Astrocyte of the cerebellum (primary cell): ENCODE data around the gene MAGI3.

Experiments
- DNase-seq: peaks from one replicate; pipeline ENCODE4 v3.0.0-alpha.2; 2011; ENCODE audit warnings: low read depth
- H3K4me3 ChIP-seq: 2 replicates; pipeline ENCODE4 v1.5.1; 2011; ENCODE audit warnings: mild to moderate bottlenecking, low read depth, low read length, moderate library complexity
- CTCF ChIP-seq: IDR thresholded peaks from 2 replicates; pipeline ENCODE4 v1.5.1; 2012; ENCODE audit warnings: low read length, low read depth, moderate library complexity, mild to moderate bottlenecking; ENCODE audit errors: missing control alignments
- in situ Hi-C: cut with HindIII; loops from 2 replicates; pipeline ENCODE4 v1.10.0; 2017; ENCODE audit warnings: low sequenced_read_pairs

MAGI3 gene

GRCh38 chr1:113659035-113659434, 268.7 kb downstream of the MAGI3 start:
- H3K4me3 ChIP-seq, result no peak overlapping the region
- no peak for TF ChIP-seq CTCF
- in situ Hi-C loops, result no loop called here
- no peak for DNase-seq

- H3K4me3 ChIP-seq, result no peak overlapping the region
- no peak for TF ChIP-seq CTCF
- no peak for DNase-seq
- in situ Hi-C loops, result no loop called here
Measured at GRCh38 chr1:113659556-113659955, 269.2 kb downstream of the MAGI3 start.

GRCh38 chr1:113660088-113660487, 269.8 kb downstream of the MAGI3 start:
- no peak for TF ChIP-seq CTCF
- no peak for DNase-seq
- in situ Hi-C loops, result no loop called here
- no peak overlapping the region for H3K4me3 ChIP-seq

GRCh38 chr1:113662101-113662500, 271.8 kb downstream of the MAGI3 start:
- TF ChIP-seq CTCF, result no peak
- no peak for DNase-seq
- H3K4me3 ChIP-seq, result no peak overlapping the region
- in situ Hi-C loops, result no loop called here

- in situ Hi-C loops, result no loop called here
- H3K4me3 ChIP-seq, result no peak overlapping the region
- TF ChIP-seq CTCF, result no peak
- peak; percentile 15 for DNase-seq
Measured at GRCh38 chr1:113663165-113663951, 273.0 kb downstream of the MAGI3 start.

- no peak for TF ChIP-seq CTCF
- in situ Hi-C loops, result no loop called here
- DNase-seq, result no peak
- H3K4me3 ChIP-seq, result no peak overlapping the region
Measured at GRCh38 chr1:113665071-113665470, 274.8 kb downstream of the MAGI3 start.

- TF ChIP-seq CTCF, result no peak
- no peak for DNase-seq
- in situ Hi-C loops, result no loop called here
- H3K4me3 ChIP-seq, result no peak overlapping the region
Measured at GRCh38 chr1:113666126-113666525, 275.8 kb downstream of the MAGI3 start.
